ENCODE data around the gene KIAA1549. TPM values are rescaled to one million over a fixed set of nuclear protein-coding genes. Genes with fewer than 3 reads are reported as not detected.

KIAA1549 gene
- total RNA-seq, 1 donor from 2014 or later, result 2.4 TPM

GRCh38 chr7:138911007-138911406, 70.2 kb downstream of the KIAA1549 start:
- no peak for DNase-seq (ENCODE audit: low spot score)

GRCh38 chr7:138907850-138908249, 73.3 kb downstream of the KIAA1549 start:
- no peak for DNase-seq (ENCODE audit: low spot score)

- no peak for DNase-seq (ENCODE audit: low spot score)
These were observed 73.9 kb downstream of the KIAA1549 start for GRCh38 chr7:138907201-138907847.

GRCh38 chr7:138903859-138904435, 77.2 kb downstream of the KIAA1549 start:
- no peak for DNase-seq (ENCODE audit: low spot score)

GRCh38 chr7:138903186-138903820, 77.9 kb downstream of the KIAA1549 start:
- no peak for DNase-seq (ENCODE audit: low spot score)

- DNase-seq (ENCODE audit: low spot score), result no peak
These were observed 79.0 kb downstream of the KIAA1549 start for GRCh38 chr7:138902161-138902560.

GRCh38 chr7:138900035-138900828, 81.0 kb downstream of the KIAA1549 start:
- no peak for DNase-seq (ENCODE audit: low spot score)

GRCh38 chr7:138898802-138899201, 82.4 kb downstream of the KIAA1549 start:
- DNase-seq (ENCODE audit: low spot score), result no peak

GRCh38 chr7:138898255-138898654, 82.9 kb downstream of the KIAA1549 start:
- DNase-seq (ENCODE audit: low spot score), result no peak

- no peak for DNase-seq (ENCODE audit: low spot score)
These were observed 85.5 kb downstream of the KIAA1549 start for GRCh38 chr7:138895679-138896078.

GRCh38 chr7:138893258-138893657, 87.9 kb downstream of the KIAA1549 start:
- DNase-seq (ENCODE audit: low spot score), result no peak

- DNase-seq (ENCODE audit: low spot score), result no peak
These were observed 88.4 kb downstream of the KIAA1549 start for GRCh38 chr7:138892812-138893211.

GRCh38 chr7:138892006-138892630, 89.1 kb downstream of the KIAA1549 start:
- no peak for DNase-seq (ENCODE audit: low spot score)

- DNase-seq (ENCODE audit: low spot score), result no peak
These were observed 89.8 kb downstream of the KIAA1549 start for GRCh38 chr7:138891446-138891810.

GRCh38 chr7:138890499-138891445, 90.4 kb downstream of the KIAA1549 start:
- DNase-seq (ENCODE audit: low spot score), result no peak

- DNase-seq (ENCODE audit: low spot score), result no peak
These were observed 91.3 kb downstream of the KIAA1549 start for GRCh38 chr7:138889582-138890498.

GRCh38 chr7:138887872-138888656, 93.1 kb downstream of the KIAA1549 start:
- DNase-seq (ENCODE audit: low spot score), result no peak

- no peak for DNase-seq (ENCODE audit: low spot score)
These were observed 94.0 kb downstream of the KIAA1549 start for GRCh38 chr7:138887085-138887710.
